GM23338 (cell line): ENCODE results near the gene SMAP2.

Source experiments
- CREB1 ChIP-seq: fragments of 250-450 bp; sonication (Bioruptor Pico); IDR thresholded peaks from 2 replicates; pipeline ENCODE4 v1.5.0; 2020; ENCODE audit warnings: low read depth, mild to moderate bottlenecking, moderate library complexity
- ETS1 ChIP-seq: IDR thresholded peaks from 2 replicates; pipeline ENCODE4 v1.6.1; 2016; ENCODE audit warnings: antibody characterized with exemption
- EZH2 ChIP-seq: fragments of 200-600 bp; sonication (generic); IDR thresholded peaks from one replicate; pipeline ENCODE4 v1.8.0; 2017; ENCODE audit warnings: antibody characterized with exemption, mild to moderate bottlenecking, low read depth; ENCODE audit not compliant: unreplicated experiment
- EZH2phosphoT487 ChIP-seq: fragments of 200-600 bp; sonication (generic); IDR thresholded peaks from one replicate; pipeline ENCODE4 v1.8.1; 2018; ENCODE audit warnings: antibody characterized with exemption; ENCODE audit not compliant: unreplicated experiment
- JUNB ChIP-seq: IDR thresholded peaks from one replicate; pipeline ENCODE4 v1.6.1; 2016; ENCODE audit warnings: antibody characterized with exemption; ENCODE audit not compliant: unreplicated experiment
- NANOG ChIP-seq: IDR thresholded peaks from 2 replicates; pipeline ENCODE4 v1.6.1; 2016; ENCODE audit warnings: antibody characterized with exemption, borderline replicate concordance
- POLR2AphosphoS5 ChIP-seq: IDR thresholded peaks from 2 replicates; pipeline ENCODE4 v1.6.1; 2016; ENCODE audit warnings: antibody characterized with exemption, low read depth
- REST ChIP-seq: IDR thresholded peaks from one replicate; pipeline ENCODE4 v1.6.1; 2018; ENCODE audit warnings: antibody characterized with exemption; ENCODE audit not compliant: unreplicated experiment
- STAT1 ChIP-seq: IDR thresholded peaks from one replicate; pipeline ENCODE4 v1.6.1; 2016; ENCODE audit warnings: antibody characterized with exemption; ENCODE audit not compliant: unreplicated experiment
- ZNF114 ChIP-seq: fragments of 250-450 bp; sonication (Bioruptor Pico); IDR thresholded peaks from 2 replicates; pipeline ENCODE4 v1.5.0; 2020; ENCODE audit warnings: mild to moderate bottlenecking, moderate library complexity
- ZNF331 ChIP-seq: fragments of 250-450 bp; sonication (Bioruptor Pico); IDR thresholded peaks from 2 replicates; pipeline ENCODE4 v1.5.0; 2020; ENCODE audit warnings: low read depth, mild to moderate bottlenecking, moderate library complexity
- ZNF462 ChIP-seq: fragments of 250-450 bp; sonication (Bioruptor Pico); IDR thresholded peaks from 2 replicates; pipeline ENCODE4 v1.5.0; 2020; ENCODE audit warnings: mild to moderate bottlenecking, moderate library complexity
- TF ChIP-seq, protein P1 (sequence below), 2 experiments: fragments of 200-600 bp in 1 of 2; sonication (generic) in 1 of 2; conservative IDR thresholded peaks; 2 replicates each; pipeline versions ENCODE4 v1.5.1 to v1.6.1; 2016 to 2017; ENCODE audit warnings: antibody characterized with exemption in 2 of 2, low read depth in 2 of 2, mild to moderate bottlenecking in 2 of 2, moderate library complexity in 1 of 2

DNA sequence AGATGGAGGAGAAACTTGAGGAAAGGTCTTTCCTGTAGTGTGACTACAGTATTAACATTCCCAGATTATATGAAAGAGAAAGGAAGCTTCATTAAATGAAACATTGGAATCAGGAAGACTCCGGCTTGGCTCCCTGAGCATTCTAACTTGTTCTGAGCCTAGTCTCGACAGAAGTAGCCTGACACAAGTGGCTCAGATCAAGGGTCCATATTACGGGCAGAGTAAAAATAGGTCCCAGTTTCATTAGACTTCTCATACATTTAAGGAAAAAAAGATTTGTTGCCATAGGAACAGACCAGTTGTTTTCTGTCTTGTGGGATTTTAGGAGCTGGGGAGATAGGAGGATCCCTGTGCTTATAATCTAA, 12.8 kb downstream of the SMAP2 start:
- TF ChIP-seq, protein P1, sequence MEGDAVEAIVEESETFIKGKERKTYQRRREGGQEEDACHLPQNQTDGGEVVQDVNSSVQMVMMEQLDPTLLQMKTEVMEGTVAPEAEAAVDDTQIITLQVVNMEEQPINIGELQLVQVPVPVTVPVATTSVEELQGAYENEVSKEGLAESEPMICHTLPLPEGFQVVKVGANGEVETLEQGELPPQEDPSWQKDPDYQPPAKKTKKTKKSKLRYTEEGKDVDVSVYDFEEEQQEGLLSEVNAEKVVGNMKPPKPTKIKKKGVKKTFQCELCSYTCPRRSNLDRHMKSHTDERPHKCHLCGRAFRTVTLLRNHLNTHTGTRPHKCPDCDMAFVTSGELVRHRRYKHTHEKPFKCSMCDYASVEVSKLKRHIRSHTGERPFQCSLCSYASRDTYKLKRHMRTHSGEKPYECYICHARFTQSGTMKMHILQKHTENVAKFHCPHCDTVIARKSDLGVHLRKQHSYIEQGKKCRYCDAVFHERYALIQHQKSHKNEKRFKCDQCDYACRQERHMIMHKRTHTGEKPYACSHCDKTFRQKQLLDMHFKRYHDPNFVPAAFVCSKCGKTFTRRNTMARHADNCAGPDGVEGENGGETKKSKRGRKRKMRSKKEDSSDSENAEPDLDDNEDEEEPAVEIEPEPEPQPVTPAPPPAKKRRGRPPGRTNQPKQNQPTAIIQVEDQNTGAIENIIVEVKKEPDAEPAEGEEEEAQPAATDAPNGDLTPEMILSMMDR (conservative IDR thresholded peaks at IDR 0.05; ENCODE audit: low read depth in 2 of 2): no peak
- TF ChIP-seq ETS1: no peak
- no peak for TF ChIP-seq ZNF114 (CRISPR knock-in tag)
- no peak for TF ChIP-seq POLR2AphosphoS5
- TF ChIP-seq EZH2: no peak
- no peak for TF ChIP-seq CREB1 (CRISPR knock-in tag)
- no peak for TF ChIP-seq REST
- TF ChIP-seq JUNB: no peak
- TF ChIP-seq EZH2phosphoT487: no peak
- TF ChIP-seq NANOG: no peak
- TF ChIP-seq ZNF331 (CRISPR knock-in tag): no peak
- TF ChIP-seq STAT1: no peak
- TF ChIP-seq ZNF462 (CRISPR knock-in tag): no peak
